GM18526 (cell line): ENCODE data around the gene CCR5AS.

Experiments
- POLR2A ChIP-seq: IDR thresholded peaks from 3 replicates; pipeline ENCODE4 v1.6.1; 2011; ENCODE audit not compliant: insufficient read length; ENCODE audit errors: extremely low read depth

The CCR5AS gene

DNA sequence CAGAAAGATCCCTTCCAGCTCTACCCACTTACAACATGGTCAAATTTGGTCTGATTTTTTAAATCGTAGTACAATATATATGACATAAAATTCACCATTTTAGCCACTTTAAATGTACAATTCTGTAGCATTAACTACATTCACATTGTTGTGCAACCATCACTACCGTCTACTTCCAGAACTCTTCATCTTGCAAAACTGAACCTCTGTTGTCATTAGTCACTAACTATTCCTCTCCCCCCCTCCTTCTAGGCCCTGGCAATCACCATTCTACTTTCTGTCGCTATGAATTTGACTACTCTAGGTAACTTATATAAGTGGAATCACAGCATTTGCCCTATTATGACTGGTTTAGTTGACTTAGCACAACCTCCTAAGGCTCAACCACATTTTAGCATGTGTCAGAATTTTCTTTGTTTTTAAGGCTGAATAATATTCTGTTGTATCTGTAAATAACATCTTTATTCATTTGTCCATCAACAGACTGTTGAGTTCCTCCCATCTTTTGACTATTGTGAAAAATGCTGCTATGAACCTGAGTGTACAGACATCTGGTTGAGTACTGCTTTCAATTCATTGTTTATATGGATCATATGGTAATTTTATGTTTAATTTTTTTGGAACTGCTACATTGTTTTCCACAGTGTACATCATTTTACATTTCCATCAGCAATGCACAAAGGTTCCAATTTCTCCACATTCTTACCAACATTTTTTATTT, 88.5 kb downstream of the CCR5AS start:
- no peak for TF ChIP-seq POLR2A

DNA sequence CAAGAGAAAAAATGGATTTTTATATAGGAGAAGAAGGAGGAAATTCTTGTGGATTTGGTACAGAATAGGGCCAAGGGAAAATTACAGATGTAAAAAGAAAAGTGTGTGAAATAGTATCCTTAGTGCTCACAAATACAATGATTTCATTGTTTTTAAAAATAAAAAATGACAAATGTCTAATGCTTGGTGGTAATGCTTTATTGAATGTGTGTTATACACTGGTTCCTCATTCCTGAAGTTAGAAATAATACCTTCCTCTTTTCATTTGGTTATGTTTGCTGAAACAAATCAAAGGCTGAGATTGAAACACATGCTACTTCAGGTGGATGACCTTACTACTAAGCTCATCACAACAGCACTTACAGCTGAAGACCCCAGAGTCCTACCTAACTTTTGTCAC, 90.7 kb downstream of the CCR5AS start:
- no peak for TF ChIP-seq POLR2A

DNA sequence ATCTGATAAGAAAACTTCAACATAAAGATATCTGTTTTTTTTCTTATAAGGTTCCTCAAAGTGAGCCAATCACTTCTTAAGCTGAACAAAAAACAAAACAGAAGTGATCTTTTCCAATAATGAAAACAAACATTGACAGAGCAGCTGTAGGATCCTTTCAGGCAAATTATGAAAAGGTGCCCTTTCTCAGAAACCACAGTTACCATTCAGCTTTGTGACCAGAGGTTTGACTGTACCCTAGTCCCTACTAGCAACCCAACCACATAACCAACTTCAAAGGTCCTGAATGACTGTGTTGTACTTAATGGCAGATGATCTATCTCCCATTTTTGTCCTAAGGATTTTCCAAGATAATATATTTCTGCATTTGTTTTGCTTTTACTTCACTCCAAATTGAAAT, 92.3 kb downstream of the CCR5AS start:
- TF ChIP-seq POLR2A: no peak
